ENCODE data around the gene SLC22A13. TPM values are rescaled to one million over a fixed set of nuclear protein-coding genes. Genes with fewer than 3 reads are reported as not detected.

Gene SLC22A13
- total and polyA plus RNA-seq, 9 of the 15 experiments (the other 6 are each of a cell fraction or from before 2014, with no cell fraction given) = 0.09 to 0.49 (median 0.17) TPM; not detected in 3

- TF ChIP-seq CREB5 (CRISPR knock-in tag; IDR thresholded peaks at IDR 0.05) = no peak
These were observed 44.6 kb upstream of the SLC22A13 start (continued) for GRCh38 chr3:38221005-38221404.

GRCh38 chr3:38222032-38222634, 43.5 kb upstream of the SLC22A13 start:
- H3K9me1 ChIP-seq (ENCODE audit: control insufficient read depth, insufficient read depth, low read length) = peaks cover 2% of the 10 kb centered on the region
- peak overlapping the region in 1 of 2 experiments; percentile 41; a peak in 2 of 4 replicates for H3K9ac ChIP-seq (ENCODE audit: insufficient read depth in 1 of 2, low read depth in 2 of 2, low read length in 2 of 2)
- peaks cover 4 to 8% of the 10 kb centered on the region in 2 experiments; a peak in 4 of 5 replicates for H3K4me1 ChIP-seq (replicated peaks in 1 of 2; ENCODE audit: control insufficient read depth in 2 of 2, insufficient read depth in 2 of 2, low read length in 2 of 2)
- CTCF ChIA-PET (ENCODE audit: low intra/inter-chr PET ratio) = no interaction called here
- peak; percentile 32 to 76 (median 60) for DNase-seq (ENCODE audit: extremely low read depth in 1 of 4, low spot score in 3 of 4)
- no peak overlapping the region for H2AFZ ChIP-seq (ENCODE audit: low read depth, low read length)
- intact Hi-C loops (cut with micrococcal nuclease) = loop anchor here (10.0 kb wide), 1 partner anchor 87 kb away; the partner anchor contains the start of genes ACAA1 and MYD88
- H3K27ac ChIP-seq (ENCODE audit: extremely low read depth, low read depth, low read length) = no peak overlapping the region
- H3K36me3 ChIP-seq (ENCODE audit: control insufficient read depth, insufficient read depth, low read length) = peaks cover 56% of the 10 kb centered on the region
- WGBS (ENCODE audit: insufficient coverage, low coverage, missing lambda C conversion rate) = 22% methylated on average over 7 of the region's 7 CpGs
- H3K27me3 ChIP-seq (ENCODE audit: control insufficient read depth in 2 of 2, insufficient read depth in 2 of 2, low read length in 2 of 2) = no peaks in the 10 kb centered on the region
- H3K79me2 ChIP-seq (ENCODE audit: control insufficient read depth, insufficient read depth, low read length) = peaks cover 7% of the 10 kb centered on the region; the same call in 1 of the 3 replicates
- H3K4me3 ChIP-seq = no peak overlapping the region
- in situ Hi-C loops (cut with MboI) = no loop called here
- no peaks in the 10 kb centered on the region for H3K9me3 ChIP-seq (replicated peaks; ENCODE audit: control insufficient read depth, insufficient read depth, low read depth, low read length)
- FAIRE-seq = peak; percentile 78
- H3K4me2 ChIP-seq (ENCODE audit: insufficient read depth, low read length) = peak overlapping the region; percentile 40
- POLR2A ChIA-PET = interaction anchor here (0.6 to 2.2 kb wide), 3 partner anchors 10 to 69 kb away, joined by 3 to 6 read pairs (median 3); no protein-coding TSS in a partner anchor
- no TSS peak for BruUV-seq (replicated peaks)
- H4K20me1 ChIP-seq (replicated peaks; ENCODE audit: control insufficient read depth, insufficient read depth, low read length) = peaks cover 8% of the 10 kb centered on the region
- ATAC-seq = peak; percentile 90
- TF ChIP-seq ADNP (tag; IDR thresholded peaks at IDR 0.05) = no peak
- TF ChIP-seq ZNF184 (CRISPR knock-in tag; IDR thresholded peaks at IDR 0.05) = no peak
- no peak for TF ChIP-seq SIRT6 (IDR thresholded peaks at IDR 0.05; ENCODE audit: low read depth, low read length)
- TF ChIP-seq HDAC6 (IDR thresholded peaks at IDR 0.05; ENCODE audit: low read depth, low read length) = no peak
- no peak for TF ChIP-seq THRAP3 (IDR thresholded peaks at IDR 0.05; ENCODE audit: borderline replicate concordance)
- no peak for TF ChIP-seq NBN (IDR thresholded peaks at IDR 0.05; ENCODE audit: low read depth)
- no peak for TF ChIP-seq MCM5 (IDR thresholded peaks at IDR 0.05; ENCODE audit: low read depth)
- TF ChIP-seq LEF1 (IDR thresholded peaks at IDR 0.05) = no peak
- TF ChIP-seq ZNF232 (CRISPR knock-in tag; IDR thresholded peaks at IDR 0.05) = no peak
- TF ChIP-seq RBFOX2 (IDR thresholded peaks at IDR 0.05; ENCODE audit: low read depth, low read length) = no peak
- no peak for TF ChIP-seq ZNF23 (CRISPR knock-in tag; IDR thresholded peaks at IDR 0.05)
- no peak for TF ChIP-seq ZNF277 (CRISPR knock-in tag; IDR thresholded peaks at IDR 0.05; ENCODE audit: borderline replicate concordance)
- no peak for TF ChIP-seq ZKSCAN8 (CRISPR knock-in tag; IDR thresholded peaks at IDR 0.05)
- no peak for TF ChIP-seq ZNF584 (CRISPR knock-in tag; IDR thresholded peaks at IDR 0.05; ENCODE audit: low read depth)
- TF ChIP-seq ZNF76 (CRISPR knock-in tag; IDR thresholded peaks at IDR 0.05; ENCODE audit: borderline replicate concordance) = no peak
- TF ChIP-seq BRD9 (IDR thresholded peaks at IDR 0.05; ENCODE audit: low read depth, partially characterized antibody) = no peak
- no peak for TF ChIP-seq WHSC1 (IDR thresholded peaks at IDR 0.05; ENCODE audit: low read length)
- TF ChIP-seq RUNX1 (IDR thresholded peaks at IDR 0.05; ENCODE audit: low read depth) = no peak
- TF ChIP-seq SETDB1 (IDR thresholded peaks at IDR 0.05; ENCODE audit: low read length) = no peak

Measured in K562 (cell line).